K562 treated with DMSO at 1 percent for 4 hours (cell line): Measurements from ENCODE around the gene IGFBPL1. TPM values are rescaled to one million over a fixed set of nuclear protein-coding genes. Genes with fewer than 3 reads are reported as not detected.

Experiments used
- total RNA-seq: library from RNA; unstranded; fragments of 300-600 nt; gene quantifications from 2 replicates; pipeline ENCODE4 v1.2.3, GENCODE V29; 2022; ENCODE audit not compliant: insufficient read depth

The IGFBPL1 gene, protein sequence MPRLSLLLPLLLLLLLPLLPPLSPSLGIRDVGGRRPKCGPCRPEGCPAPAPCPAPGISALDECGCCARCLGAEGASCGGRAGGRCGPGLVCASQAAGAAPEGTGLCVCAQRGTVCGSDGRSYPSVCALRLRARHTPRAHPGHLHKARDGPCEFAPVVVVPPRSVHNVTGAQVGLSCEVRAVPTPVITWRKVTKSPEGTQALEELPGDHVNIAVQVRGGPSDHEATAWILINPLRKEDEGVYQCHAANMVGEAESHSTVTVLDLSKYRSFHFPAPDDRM
- not detected in 2 replicates for total RNA-seq

DNA sequence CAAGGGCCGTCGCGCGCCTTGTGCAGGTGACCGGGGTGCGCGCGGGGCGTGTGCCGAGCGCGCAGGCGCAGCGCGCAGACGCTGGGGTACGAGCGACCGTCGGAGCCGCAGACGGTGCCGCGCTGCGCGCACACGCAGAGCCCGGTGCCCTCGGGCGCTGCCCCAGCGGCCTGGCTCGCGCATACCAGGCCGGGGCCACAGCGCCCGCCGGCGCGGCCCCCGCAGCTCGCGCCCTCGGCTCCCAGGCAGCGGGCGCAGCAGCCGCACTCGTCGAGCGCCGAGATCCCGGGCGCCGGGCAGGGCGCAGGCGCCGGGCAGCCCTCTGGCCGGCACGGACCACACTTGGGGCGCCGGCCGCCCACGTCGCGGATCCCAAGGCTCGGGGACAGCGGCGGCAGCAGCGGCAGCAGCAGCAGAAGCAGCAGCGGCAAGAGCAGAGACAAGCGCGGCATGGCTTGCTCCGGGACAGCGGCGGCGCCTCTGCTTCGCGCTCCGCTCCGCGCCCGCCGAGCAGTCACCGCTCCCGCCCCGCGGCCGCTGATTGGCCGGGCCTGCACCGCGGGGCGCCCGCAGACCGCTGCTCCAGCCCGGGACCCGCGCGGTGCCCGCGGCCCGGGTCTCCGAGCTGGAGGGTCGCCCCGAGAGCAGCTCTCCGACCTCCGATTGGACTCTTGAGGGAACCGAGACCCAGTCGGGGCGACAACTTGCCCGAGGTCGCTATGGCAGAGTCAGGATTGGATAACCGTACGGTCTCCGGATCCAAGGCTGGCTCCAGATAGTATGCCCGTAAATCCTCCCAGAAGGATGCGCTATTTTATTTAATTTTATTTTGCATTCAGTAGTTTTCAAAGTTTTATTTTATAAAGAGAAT lies at the start of gene IGFBPL1:
TSS of gene IGFBPL1 (minus strand) at position 482 of the 871 bp plus-strand sequence. CDS start at position 452, 30 bp downstream.

DNA sequence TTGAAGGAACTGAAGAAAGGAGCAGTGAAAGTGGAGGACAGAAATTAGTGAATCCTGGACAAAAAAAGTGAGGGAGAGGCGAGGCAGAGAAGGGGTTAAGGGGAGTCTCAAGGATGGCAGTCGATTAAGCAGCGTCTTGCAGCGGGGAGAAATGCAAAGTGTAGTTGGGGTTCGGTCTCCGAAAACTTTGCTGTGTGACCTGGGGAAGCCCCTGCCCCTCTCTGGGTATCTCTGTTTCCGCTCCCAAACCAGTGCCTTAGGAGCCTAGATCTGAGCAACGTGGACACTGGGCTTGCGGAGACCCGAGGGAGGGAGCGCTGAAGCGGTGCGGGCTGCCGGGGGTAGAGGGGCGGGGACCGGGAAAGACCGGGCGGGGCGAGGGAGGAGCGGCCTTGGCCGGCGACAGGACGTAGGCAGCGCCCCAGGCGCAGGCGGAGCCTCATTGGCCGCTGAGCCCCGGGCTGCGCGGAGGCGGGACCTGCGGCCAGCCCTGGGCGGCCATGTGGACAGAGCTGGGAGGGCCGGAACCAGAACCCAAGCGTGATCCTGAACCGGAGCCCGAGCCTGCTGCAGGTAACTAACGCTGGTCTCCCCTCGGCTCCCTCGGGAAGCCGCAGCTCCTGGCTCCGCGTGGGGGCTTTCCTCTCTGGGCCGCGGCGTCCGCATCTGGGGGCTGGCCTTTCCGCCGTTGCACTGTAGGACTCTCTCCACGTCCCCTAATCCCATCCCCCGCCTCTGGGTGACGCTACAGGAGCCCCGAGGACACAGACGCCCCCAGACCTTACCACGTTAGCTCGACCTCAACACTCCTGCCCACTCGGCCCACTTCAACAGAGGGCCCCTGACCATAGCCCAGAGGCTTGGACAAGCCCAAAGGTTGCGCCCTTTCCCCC lies 31.8 kb downstream of the IGFBPL1 start, which contains the start of gene ALDH1B1:
TSS of gene ALDH1B1 (plus strand) at position 468 of the 893 bp plus-strand sequence. CDS start 3,047 bp downstream, outside the sequence.

Other genes starting within 250 kb of the IGFBPL1 start
- 4.2 and 4.7 TPM in 2 replicates for gene ALDH1B1, start 31.8 kb downstream of the IGFBPL1 start, total RNA-seq
- gene ANKRD18A, start 196.1 kb upstream of the IGFBPL1 start, total RNA-seq = not detected in 2 replicates